Raji (cell line): ENCODE results near the gene RIPPLY1.

ENCODE experiments used
- POLR2A ChIP-seq: IDR thresholded peaks from 2 replicates; pipeline ENCODE4 v1.6.1; 2011; ENCODE audit warnings: low read depth, low read length, control low read depth; ENCODE audit not compliant: insufficient read depth

Gene RIPPLY1

DNA sequence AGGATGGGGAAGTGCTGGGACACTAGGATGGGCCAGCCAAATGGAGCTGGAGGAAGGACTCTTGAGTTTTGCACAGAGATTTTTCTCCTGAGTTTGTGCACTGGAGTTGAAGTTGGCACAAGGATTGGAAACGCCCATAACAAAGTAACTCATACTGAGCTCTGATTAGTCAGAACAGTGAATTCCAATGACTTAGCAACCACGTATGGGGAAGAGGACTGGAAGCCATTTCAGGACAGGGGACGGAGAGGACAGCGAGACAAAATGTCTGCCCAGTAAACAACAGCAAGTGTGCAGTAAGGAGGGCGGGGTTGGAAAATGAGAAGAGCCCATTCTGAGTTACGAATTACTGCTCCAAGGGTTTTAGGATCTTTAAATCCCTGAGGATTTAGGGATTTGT lies 5.9 kb downstream of the RIPPLY1 start:
- no peak for TF ChIP-seq POLR2A

DNA sequence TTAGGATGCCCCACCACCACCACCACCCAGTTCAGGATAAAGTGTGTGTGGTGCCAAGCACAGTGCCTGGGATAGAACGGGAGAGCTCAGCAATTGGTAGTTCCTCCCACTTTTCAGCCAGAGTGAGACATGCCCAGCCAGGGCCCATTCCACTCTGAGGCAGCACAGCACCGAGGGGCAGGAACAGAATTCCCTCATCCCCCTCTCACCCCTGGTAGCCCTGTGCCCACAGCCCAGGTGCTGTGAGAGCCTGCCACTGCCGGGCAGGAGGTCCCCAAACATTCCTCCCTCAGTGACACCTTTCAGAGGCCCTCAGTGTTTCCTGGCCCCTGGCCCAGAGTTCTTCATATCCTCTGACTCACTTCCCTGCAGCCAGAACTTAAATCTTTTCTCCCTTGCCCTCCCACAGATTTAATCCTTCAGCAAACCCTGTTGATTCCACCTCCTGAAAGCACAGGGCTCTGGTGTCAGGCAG lies 8.1 kb downstream of the RIPPLY1 start:
- no peak for TF ChIP-seq POLR2A

- no peak for TF ChIP-seq POLR2A
Measured at GRCh38 chrX:106894392-106894909, 8.7 kb downstream of the RIPPLY1 start.

DNA sequence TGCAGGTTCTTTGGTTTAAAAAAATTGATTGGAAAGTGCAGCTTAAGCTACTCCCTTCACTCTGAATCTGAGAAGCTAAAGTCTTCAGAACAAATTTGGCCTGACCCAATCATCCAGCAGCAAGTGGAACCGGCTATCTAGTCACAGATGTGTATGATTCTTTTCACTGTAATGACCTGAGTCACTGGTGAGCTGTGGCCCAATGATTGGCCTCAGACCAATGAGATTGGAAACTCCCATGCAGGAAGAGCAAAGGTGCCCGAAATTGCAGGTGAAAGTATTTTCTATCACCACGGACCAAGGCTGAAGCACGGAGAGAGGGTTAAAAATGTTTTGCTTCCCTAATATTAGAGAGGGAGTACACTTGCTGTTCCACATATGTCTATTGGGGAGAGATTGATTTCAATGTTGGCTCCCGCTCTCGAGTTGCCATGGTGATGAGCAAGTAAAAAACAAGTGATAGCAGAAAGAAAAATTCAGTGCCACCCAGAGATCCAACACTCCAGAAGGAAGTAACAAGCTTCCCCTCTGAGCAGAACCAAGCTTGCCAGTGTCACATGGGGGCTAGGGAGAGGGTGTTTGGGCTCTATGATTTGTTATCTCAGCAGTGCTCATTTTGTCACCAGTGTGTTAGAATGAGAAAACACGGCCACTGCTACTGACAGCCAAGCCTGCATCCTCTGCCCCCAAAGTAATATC lies 11.2 kb downstream of the RIPPLY1 start:
- TF ChIP-seq POLR2A = no peak

GRCh38 chrX:106889468-106889867 lies 13.7 kb downstream of the RIPPLY1 start:
- TF ChIP-seq POLR2A = no peak

DNA sequence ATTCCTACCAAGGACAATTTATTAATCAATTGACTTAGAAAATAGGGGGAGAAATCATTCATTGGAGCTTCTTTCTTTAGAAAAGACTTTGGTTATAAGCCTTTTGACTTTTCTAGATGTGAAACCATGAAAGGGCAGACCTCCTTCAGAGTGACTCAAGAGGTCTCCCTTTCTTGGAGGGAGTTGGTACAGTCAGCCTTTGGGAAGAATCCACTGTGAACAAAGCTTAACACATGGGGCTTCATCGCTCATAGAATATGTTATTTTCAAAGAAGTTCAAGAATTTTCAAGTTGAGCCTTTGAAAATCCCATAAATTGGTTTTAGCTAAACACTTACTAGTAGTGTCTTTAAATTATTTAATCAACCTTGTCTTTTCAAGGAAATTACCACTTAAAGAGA lies 28.0 kb downstream of the RIPPLY1 start:
- TF ChIP-seq POLR2A = no peak

- no peak for TF ChIP-seq POLR2A
Measured at GRCh38 chrX:106874075-106874474, 29.1 kb downstream of the RIPPLY1 start.

GRCh38 chrX:106863697-106864096 lies 39.4 kb downstream of the RIPPLY1 start:
- no peak for TF ChIP-seq POLR2A

DNA sequence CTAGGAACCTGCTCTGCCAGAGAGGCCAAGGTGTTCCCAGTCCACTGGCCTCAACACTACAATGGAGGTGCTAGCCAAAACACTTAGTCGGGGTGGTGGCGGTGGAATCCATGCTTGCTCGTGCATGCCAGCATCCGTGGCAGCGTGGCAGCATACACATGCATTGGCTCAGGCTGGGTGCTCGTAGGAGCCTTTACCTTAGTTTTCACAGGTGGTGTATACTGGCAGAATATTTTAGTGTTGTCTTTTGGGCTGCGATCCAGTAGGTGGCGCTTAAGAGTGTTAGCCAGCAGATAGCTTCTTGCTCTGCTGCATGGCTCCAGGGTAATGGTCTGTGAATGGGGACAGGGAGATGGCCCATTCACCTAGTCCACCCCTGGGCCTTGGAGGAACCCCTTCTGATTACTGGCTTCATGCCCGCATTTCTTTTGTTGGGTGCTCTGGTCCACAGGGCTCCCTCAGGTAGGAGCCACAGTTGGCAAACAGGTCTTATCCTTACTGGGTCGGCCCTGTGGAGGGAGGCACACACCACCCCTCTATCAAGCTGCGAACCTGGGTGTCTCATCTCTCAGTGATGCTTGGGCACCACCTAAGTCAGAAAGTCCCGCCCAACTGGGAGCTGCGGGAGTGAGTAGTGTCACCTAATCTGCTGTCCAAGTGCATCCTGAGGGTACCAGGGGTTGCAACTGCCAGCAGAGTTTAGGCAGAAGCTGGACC lies 40.0 kb downstream of the RIPPLY1 start:
- TF ChIP-seq POLR2A = no peak
